GM19395 (cell line): ENCODE measurements around the gene SEZ6.

Experiments used
- ATAC-seq: cut with Tn5 transposase; IDR thresholded peaks from one replicate; pipeline ENCODE4 v1.9.1; 2021; ENCODE audit warnings: mild to moderate bottlenecking, moderate library complexity; ENCODE audit not compliant: unreplicated experiment

SEZ6 gene

GRCh38 chr17:28957277-28957991, 48.4 kb downstream of the SEZ6 start:
- ATAC-seq = no peak

DNA sequence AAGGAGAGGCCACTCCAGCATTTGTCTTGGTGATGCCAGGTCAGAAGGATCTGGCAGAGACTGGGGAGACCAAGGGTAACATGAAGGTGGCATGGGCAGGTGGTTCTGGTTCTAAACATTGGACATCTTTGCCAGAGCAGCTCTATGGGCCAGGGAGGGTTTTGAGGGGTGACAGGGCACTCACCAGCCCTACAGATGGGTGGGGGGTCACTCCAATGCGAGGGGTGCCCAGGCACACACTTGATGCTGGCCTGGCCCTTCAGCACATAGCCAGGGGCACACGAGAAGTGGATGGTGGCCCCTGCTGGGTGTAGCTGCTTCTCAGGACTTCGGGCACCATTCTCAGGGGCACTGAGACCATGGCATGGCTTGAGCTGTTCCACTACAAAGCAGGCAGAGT, 49.0 kb downstream of the SEZ6 start:
- no peak for ATAC-seq

DNA sequence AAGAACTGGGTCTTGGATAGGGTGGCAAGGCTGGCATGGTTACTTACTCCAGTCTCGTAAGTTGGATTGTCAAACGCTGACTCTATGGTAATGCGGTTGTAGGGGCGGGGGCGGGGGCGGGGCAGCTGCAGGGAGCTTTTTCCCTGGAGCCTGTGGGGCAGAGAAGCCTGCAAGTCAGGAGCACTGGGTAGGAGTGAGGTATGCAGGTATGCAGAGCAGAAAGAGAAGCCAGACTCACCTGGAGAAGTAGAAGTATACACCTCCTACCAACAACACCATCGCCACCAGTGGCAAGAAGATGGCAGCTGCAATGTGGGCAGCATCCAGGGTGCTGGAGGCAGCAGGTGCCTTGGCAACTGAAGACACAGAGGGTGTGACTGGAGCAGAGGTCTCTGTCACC, 49.7 kb downstream of the SEZ6 start:
- no peak for ATAC-seq

GRCh38 chr17:28955408-28955807, 50.4 kb downstream of the SEZ6 start:
- ATAC-seq = no peak

DNA sequence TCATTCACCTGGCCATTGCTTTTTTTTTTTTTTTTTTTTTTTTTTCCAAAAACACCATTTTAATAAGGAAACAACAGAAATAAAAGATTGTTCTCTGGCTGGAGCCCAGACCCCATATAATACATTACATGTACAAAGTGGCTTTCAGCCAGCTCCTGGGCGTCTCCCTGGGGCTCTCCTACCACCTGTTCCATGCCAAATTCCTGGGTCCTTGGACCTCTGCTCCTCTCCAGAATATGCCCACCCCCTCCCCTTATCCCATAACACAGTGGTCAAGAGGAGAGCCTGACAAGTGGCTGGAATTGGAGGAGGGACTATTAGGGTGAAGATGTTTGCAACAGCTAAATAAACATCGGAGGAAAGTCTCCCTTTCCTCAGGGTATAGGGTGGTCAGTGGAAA, 50.9 kb downstream of the SEZ6 start:
- ATAC-seq = no peak

DNA sequence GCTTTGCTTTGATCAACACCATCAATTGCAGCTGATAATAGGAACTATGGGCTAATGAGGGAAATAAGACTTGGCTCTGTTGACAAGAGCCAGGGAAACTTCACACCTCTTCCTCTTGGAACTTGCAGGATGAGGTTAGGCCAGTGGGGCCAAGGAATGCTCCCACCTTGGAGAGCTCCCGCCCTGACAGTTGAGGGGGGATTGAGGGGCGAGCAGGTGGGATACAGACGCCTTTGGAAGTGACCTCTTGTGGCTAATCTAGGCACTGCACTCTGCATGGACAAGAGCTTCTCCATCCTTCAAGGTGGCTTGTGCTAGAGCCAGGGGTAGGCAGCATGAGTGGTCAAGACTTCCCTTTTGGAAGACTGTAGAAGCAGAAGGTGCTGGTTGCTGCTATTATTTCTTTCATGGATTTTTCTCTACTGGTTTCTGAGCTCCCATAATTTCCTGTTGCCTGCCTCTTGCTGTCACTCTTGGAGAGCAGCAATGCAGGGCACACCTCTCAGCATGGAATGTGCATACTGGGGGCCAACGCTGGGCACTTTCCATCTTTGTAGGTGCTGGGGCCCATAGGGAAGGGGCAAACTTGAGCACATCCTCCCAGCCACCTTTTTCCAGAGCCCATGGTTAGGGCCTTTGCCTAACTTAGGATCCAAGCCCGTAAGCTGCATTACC, 52.3 kb downstream of the SEZ6 start:
- ATAC-seq = no peak

DNA sequence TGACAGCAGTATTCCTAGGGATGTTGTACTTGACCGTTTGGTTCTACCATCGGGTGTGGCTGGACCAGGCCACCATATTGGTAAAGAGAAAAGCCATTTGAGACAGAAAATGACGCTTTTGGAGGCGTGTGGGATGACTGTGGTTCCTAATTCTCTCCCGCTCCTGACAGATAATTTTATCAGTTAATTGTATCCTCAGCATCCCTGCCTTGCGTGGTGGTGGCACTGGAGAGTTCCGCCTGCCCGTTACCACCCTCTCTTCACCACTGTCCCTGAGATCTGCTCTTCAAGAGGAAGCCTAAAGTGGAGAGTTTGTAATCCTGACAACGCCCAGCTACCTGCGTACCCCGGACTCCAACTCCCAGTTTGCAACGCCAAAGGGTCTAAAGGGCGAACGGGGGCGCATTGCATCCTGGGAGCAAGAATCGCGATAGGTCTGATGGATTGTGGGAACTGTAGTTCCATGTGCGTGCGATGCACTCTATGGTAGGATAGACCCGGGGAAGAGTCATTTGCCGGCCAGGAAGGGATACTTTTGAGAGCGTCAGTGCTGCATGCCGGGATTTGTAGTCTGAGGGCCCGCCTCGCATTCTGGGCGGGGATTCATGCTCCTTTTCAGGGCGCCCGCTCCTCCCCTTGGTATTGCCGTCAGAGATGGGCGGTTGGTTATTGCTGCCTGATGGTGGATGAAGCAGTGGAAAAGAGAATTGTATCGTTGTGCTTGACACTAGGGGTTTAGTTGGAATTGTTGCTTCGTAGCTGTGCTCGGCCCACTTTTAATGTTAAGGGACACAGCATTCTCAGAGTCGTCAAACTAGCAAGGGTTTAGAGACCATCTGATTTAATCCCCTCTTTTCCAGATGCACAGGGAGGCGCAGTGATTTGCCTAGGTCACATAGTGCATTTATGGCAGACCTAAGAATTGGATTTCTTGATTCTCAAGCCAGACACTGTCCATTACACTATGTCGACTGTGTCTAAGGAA, 53.5 kb downstream of the SEZ6 start:
- ATAC-seq = peak; percentile 71

- ATAC-seq = peak; percentile 54
Measured at GRCh38 chr17:28951428-28951990, 54.3 kb downstream of the SEZ6 start, which contains the start of gene PHF12. Gene PHF12, minus strand, starts transcription at chr17:28951518. Its CDS starts 558 bp downstream, at chr17:28950960.

DNA sequence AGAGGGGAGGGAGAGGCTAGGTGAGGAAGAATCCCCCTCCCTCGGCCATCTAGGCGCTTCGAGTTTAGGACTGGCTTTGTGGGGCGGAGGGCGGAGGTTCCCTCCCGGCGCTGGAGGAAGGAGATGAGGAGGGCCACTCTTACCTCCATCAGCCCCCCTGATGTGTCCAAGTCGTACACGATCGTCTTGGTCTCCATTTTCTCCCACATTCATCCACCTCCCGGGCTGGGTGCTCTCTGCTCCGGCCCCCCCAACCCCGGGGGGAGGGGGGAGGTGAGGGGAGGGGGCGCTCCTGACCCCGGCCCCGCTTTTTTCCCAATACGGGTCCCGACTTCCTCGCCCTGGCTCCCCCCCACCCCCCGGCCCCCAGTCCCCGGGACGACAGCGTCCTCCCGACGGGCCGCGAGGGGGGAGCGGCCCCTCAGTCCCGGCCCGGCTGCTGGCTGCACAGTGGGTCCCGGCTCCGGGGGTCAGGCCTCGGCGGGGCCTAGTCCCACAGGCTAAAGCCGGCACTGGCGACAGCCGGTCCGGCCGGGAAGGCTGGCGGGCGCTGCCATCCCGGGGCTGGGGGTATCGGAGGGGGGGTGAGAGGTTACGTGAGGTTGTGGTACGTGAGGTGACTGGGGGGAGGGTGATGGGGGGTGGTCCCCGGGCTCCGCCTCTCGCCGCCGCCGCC, 54.9 kb downstream of the SEZ6 start:
- ATAC-seq = peak; percentile 1

DNA sequence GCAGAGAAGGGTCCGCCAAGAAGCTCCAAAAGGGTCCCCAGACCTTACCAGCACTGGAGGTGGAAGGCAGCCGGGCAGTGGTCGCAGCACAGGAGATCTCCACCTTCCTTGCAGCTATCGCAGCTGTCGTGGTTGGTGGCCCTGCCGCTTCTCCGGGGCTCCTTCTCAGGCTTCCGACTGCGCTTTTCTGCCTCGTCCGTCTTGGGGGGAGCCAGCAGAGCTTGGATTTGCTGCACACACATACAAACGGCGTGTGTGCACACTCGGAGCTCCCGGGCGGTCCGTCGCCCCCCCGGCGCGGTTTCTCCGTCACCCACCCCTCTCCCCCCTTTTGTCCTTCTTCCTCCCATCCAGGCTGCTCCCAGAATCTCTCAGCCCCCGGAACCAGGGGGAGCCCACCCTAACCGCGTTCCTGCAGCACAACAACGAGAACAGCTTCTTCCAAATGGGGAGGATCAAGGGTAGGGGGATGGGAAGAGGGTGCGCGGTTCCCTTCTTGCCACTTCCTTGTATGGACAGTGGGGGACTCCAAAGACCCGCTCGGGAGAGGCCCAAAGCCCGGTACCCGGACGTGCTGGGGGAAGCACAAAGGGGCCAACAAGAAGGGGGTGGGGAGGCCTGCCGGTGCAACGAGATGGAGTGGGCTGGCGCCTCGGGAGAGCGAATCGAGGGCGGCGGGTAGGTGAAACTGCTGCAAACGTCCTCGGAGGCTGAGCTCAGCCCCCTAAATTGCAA, 55.6 kb downstream of the SEZ6 start:
- ATAC-seq = no peak

DNA sequence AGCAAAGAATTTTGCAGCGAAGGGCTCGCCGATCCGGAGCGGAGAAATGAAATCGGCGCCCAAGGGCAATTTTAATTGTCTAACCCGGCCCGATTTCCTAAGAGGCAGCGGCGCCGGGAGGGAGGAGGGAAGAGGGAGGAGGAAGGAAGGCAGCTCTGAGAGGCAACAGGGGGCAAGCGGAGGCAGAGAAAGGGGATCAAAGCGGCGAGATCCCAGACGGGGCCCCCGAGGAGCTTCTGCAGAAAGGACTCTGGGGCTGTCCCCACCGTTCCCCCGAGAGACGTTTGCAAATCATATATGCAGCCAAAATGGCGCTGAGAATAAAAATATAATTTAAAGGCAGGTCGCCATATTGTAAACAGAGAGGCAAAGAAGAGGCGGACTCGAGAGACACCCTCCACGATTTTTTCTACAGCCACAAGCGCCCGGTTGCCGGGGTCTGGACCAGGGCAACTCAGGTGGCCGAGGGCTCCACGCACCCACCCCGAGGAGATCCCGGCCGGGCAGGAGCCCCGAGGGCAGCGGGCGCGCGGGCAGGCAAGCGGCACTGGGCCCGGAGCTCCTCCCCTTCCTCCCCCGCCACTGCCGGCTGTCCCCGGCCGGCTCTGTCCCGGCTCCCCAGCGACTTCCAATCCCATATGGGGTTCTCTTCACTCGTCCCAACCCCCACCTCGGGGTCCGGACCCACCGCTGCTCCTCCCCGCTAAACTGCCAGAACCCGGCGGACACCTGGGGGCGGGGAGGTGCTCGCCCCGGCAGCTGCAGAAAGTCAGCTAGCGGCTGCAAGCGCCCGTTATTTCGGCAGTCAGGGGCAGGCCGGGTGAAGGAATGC, 56.4 kb downstream of the SEZ6 start:
- ATAC-seq = no peak

DNA sequence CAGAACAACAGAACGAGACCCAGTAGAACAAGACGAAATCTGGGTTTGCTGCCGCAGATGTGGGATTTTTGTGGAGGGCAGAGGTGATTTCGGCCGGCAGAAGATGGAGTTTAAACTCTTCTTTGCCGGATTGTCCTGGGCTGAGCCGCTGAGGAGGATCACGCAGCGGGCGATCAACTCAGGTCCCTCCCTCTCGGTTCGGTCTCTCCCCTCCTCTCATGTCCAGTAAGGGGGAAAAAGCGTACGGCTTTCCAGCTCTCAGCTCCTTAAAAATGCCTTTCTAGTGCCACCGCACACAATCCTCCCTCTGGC, 57.0 kb downstream of the SEZ6 start:
- ATAC-seq = no peak

- ATAC-seq = no peak
Measured at GRCh38 chr17:28948342-28948741, 57.5 kb downstream of the SEZ6 start.

DNA sequence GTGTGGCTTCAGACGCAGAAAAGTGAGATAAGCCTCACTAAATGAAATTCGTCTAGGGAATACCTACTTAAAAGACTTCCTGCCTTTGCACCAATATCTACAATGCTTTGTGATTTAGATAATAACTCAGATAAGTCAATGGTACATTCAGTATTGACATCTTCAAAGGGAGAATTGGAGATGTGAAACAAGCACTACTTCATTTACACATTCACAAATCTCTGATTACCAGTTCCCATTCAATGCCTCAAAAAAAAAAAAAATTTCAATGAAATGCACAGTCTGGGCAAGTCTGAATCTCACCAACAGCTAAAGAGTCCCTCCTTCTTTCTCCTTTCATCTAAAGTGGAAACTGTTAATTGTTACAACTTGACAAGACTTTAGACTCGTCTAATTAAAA, 58.2 kb downstream of the SEZ6 start:
- no peak for ATAC-seq

GRCh38 chr17:28946239-28946638, 59.6 kb downstream of the SEZ6 start:
- no peak for ATAC-seq

- ATAC-seq = no peak
Measured at GRCh38 chr17:28944862-28945741, 60.7 kb downstream of the SEZ6 start.

GRCh38 chr17:28944343-28944742, 61.5 kb downstream of the SEZ6 start:
- ATAC-seq = no peak

DNA sequence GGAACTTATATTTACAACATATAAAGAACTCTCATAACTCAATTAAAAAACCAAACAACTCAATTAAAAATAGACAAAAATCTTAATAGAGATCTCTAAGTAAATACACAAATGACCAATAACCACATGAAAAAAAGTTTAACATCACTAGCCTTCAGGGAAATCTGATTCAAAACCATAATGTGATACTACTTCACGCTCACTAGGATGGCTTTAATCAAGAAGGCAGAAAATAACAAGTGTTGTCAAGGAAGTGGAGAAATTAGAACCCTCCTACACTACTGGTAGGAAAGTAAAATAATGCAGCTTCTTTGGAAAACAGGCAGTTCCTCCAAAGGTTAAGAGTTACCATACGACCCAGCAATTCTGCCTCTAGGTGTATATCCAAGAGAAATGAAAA, 62.9 kb downstream of the SEZ6 start:
- no peak for ATAC-seq
